ENCODE data around the gene DUSP3.

Gene DUSP3

DNA sequence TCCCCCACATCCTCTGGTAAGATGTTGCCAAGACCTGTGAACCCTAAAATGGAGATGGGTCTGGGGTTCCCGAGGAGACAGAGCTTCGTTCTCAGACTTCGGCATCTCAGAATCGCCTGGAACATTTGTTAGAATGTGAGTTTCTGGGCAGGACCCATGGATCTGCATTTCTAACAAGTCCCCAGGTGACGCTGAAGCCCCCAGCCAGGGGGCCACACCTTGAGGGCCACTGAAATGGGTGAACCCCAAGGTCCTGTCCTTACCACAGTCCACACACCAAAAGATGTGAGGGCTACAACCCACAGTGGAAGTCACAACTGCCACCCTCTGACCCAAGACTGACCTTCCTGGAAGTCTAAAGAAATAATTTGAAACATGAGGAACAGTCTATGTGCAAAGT lies 40.2 kb upstream of the DUSP3 start:
- TF ChIP-seq, protein P1, sequence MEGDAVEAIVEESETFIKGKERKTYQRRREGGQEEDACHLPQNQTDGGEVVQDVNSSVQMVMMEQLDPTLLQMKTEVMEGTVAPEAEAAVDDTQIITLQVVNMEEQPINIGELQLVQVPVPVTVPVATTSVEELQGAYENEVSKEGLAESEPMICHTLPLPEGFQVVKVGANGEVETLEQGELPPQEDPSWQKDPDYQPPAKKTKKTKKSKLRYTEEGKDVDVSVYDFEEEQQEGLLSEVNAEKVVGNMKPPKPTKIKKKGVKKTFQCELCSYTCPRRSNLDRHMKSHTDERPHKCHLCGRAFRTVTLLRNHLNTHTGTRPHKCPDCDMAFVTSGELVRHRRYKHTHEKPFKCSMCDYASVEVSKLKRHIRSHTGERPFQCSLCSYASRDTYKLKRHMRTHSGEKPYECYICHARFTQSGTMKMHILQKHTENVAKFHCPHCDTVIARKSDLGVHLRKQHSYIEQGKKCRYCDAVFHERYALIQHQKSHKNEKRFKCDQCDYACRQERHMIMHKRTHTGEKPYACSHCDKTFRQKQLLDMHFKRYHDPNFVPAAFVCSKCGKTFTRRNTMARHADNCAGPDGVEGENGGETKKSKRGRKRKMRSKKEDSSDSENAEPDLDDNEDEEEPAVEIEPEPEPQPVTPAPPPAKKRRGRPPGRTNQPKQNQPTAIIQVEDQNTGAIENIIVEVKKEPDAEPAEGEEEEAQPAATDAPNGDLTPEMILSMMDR (conservative IDR thresholded peaks at IDR 0.05): no peak
- TF ChIP-seq ZFX (IDR thresholded peaks at IDR 0.05): no peak
- no peak overlapping the region for H3K27ac ChIP-seq

DNA sequence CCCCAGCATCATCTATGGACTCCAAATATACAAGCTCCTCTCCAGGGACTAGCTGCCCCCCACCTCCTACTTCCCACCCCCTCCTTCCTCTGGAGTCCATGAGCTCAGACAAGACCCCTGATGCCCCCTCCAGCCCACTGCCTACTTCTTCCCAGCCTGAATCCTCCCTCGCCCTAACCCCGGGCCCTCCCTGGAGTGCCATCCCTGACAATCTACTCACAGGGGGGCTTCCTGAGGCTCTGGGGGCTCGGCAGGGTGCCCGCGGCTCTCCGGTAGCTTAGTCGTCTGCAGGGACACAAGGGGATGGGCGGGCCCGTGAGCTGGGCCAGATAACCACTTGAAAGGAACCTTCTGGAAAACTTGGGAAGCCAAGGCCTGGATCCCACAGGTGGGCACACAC lies 39.0 kb upstream of the DUSP3 start:
- TF ChIP-seq ZFX (IDR thresholded peaks at IDR 0.05): no peak
- TF ChIP-seq, protein P1 (conservative IDR thresholded peaks at IDR 0.05): no peak
- no peak overlapping the region for H3K27ac ChIP-seq

DNA sequence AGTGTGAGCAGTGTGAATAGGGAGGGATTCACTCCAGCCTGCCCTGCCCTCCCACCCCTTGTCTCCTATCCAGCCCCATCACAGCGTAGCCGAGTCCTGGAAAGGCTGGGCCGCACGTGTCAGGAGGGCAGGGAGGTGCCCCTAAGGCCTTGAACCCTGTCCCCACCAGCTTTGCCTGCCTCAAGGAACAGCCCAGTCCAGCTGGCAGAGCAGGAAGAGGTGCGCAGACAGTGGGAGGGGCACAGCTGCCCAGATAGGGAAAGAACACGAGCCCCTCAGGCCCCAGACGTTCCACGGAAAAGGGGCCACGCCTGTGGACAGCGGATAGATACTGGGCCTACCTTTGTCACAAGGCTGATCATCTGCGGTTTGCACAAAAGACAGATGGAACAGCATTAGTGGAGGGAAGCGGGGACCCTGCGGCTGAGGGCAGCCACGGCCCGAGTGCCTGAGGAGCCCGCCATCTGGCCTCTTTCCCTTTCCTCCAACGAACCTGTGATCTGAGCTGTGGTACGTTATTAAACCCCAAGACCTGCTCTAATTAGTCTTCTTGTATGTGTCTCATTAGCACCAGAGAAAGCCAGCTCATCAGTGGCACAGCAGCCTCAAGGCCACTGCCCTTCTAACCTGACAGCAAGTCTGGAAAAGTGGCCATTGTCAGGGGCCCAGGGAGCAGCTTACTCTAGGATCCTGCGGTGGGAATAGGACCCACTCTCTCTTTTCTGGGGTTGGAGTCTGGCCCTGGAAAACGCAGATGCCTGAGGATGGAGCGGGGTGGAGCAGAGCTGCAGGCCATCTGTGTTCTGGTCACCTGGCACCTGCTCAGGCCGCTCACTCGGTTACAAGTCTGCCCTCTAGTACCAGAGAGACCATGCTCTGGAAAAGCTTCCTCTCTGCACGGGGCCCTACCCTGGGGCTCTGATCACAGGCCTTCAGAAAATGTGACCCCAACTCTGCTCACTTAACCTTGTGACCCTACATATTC lies 37.9 kb upstream of the DUSP3 start:
- TF ChIP-seq, protein P1 (conservative IDR thresholded peaks at IDR 0.05): no peak
- no peak for TF ChIP-seq ZFX (IDR thresholded peaks at IDR 0.05)
- no peak overlapping the region for H3K27ac ChIP-seq

DNA sequence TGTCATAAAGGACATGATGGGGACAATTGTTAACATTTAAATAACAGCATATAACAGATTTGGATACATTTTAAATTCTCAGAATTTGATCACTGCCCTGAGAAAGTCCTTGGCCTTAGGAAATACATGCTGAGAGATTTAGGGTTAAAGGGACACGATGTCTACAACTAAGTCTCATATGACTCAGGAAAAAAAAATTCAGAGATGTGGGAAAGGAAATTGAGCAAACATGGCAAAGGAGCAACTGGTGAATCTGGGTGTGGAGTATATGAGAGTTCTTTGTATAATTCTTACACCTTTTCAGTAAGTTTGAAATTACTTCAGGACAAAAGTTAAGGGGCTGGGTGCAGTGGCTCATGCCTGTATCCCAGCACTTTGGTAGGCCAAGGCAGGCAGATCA lies 35.9 kb upstream of the DUSP3 start:
- H3K27ac ChIP-seq: no peak overlapping the region
- no peak for TF ChIP-seq ZFX (IDR thresholded peaks at IDR 0.05)
- TF ChIP-seq, protein P1 (conservative IDR thresholded peaks at IDR 0.05): no peak

DNA sequence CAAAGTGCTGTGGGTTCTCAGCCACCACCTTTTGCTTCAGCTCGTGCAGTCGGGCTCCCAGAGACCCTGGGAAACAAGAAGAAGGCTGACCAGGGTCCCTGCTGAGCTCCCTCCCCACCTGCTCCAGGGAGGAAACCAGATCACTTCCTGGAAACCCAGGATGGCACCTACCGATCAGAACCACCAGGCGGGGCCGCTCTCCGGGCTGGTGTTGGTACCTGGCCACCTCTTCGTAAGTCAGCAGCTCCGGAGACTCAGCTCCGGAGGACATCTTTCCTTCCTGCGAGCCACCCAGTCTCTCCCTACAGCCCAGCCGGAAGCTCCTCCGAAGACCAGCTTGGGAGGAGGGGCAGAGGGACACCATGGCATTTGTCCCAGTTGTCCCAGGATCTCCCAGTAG lies 35.2 kb upstream of the DUSP3 start:
- no peak overlapping the region for H3K27ac ChIP-seq
- TF ChIP-seq, protein P1 (conservative IDR thresholded peaks at IDR 0.05): no peak
- TF ChIP-seq ZFX (IDR thresholded peaks at IDR 0.05): no peak

DNA sequence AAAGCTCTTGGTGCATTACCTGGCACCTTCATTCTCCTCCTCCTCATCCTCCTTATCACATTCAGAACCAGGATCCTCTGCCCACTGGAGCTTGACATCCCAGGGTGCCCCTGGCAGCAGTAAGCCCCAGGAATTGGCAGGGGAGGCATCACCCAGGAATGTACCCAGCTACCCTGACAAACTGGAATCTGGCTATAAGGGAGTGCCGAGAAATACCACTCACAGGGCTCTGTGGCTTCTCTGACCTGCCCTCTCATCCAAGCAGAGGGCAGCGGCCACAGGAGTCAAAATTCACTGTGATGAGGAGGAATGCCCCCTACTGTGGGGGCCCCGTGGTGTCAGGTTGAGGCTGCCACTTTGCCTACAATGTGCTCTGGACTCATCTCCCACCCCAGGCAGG lies 34.6 kb upstream of the DUSP3 start:
- TF ChIP-seq ZFX (IDR thresholded peaks at IDR 0.05): no peak
- TF ChIP-seq, protein P1 (conservative IDR thresholded peaks at IDR 0.05): no peak
- H3K27ac ChIP-seq: no peak overlapping the region

Measured in C4-2B (cell line).